Fibroblast of villous mesenchyme (primary cell): ENCODE measurements around the gene DBT. TPM values are rescaled to one million over a fixed set of nuclear protein-coding genes. Genes with fewer than 3 reads are reported as not detected.
"Not testable (repeated sequence)": the region's sequence is repeated elsewhere in the genome, so short reads cannot be mapped to it uniquely, and the experiment has no call there.

ENCODE experiments used
- DNase-seq: peaks from one replicate; pipeline ENCODE4 v3.0.0-alpha.2; 2010; ENCODE audit warnings: low read depth
- H3K4me3 ChIP-seq: 2 replicates; pipeline ENCODE4 v1.5.1; 2011; ENCODE audit warnings: low read depth, mild to moderate bottlenecking, low read length
- CTCF ChIP-seq: IDR thresholded peaks from 2 replicates; pipeline ENCODE4 v1.5.1; 2012; ENCODE audit warnings: low read depth, mild to moderate bottlenecking, low read length; ENCODE audit not compliant: insufficient read depth
- total RNA-seq: library from RNA; depleted of rRNA; stranded (reverse); fragments of >200 nt; gene quantifications from 2 replicates; pipeline ENCODE4 v1.2.3, GENCODE V29; 2012

The DBT gene
- total RNA-seq, 1 donor = 6.0 TPM

- no peak for TF ChIP-seq CTCF
- peak; percentile 8 for DNase-seq
- no peak overlapping the region for H3K4me3 ChIP-seq
These were observed 29.8 kb downstream of the DBT start for GRCh38 chr1:100219883-100220282.

GRCh38 chr1:100219457-100219856 lies 30.2 kb downstream of the DBT start:
- no peak for TF ChIP-seq CTCF
- DNase-seq = no peak
- H3K4me3 ChIP-seq = no peak overlapping the region

- TF ChIP-seq CTCF = no peak
- DNase-seq = no peak
- no peak overlapping the region for H3K4me3 ChIP-seq
These were observed 31.8 kb downstream of the DBT start for GRCh38 chr1:100217834-100218233.

GRCh38 chr1:100215101-100215500 lies 34.5 kb downstream of the DBT start:
- DNase-seq = no peak
- no peak for TF ChIP-seq CTCF

GRCh38 chr1:100213141-100213540 lies 36.5 kb downstream of the DBT start:
- DNase-seq = no peak
- no peak overlapping the region for H3K4me3 ChIP-seq

More at GRCh38 chr1:100215101-100215500, 34.5 kb downstream of the DBT start:
- H3K4me3 ChIP-seq = no peak overlapping the region

GRCh38 chr1:100206301-100206700 lies 43.3 kb downstream of the DBT start:
- no peak overlapping the region for H3K4me3 ChIP-seq
- no peak for TF ChIP-seq CTCF
- DNase-seq = no peak

More at GRCh38 chr1:100213141-100213540, 36.5 kb downstream of the DBT start:
- TF ChIP-seq CTCF = no peak

- not testable (repeated sequence) for DNase-seq, H3K4me3 ChIP-seq
These were observed 44.0 kb downstream of the DBT start for GRCh38 chr1:100205593-100205992.

- DNase-seq = not testable (repeated sequence)
These were observed 44.5 kb downstream of the DBT start for GRCh38 chr1:100205103-100205502.

GRCh38 chr1:100202703-100203102 lies 46.9 kb downstream of the DBT start:
- H3K4me3 ChIP-seq, DNase-seq: not testable (repeated sequence)

More at GRCh38 chr1:100205103-100205502, 44.5 kb downstream of the DBT start:
- not testable (repeated sequence) for H3K4me3 ChIP-seq

GRCh38 chr1:100200060-100200459 lies 49.6 kb downstream of the DBT start:
- not testable (repeated sequence) for H3K4me3 ChIP-seq, DNase-seq
